Activated CD4-positive, alpha-beta T cell treated with anti-CD3 and anti-CD28 coated beads, Interleukin-10, Interleukin-2, amounts not matched to agents 100 ng/mL and 50 ng/mL, durations not matched to agents 16 hours and 8 hours (primary cell): ENCODE data around the gene NOVA1.

Source experiments
- DNase-seq: peaks from one replicate; pipeline ENCODE4 v3.0.0-alpha.2; 2020

Gene NOVA1

GRCh38 chr14:26429205-26429604, 168.6 kb downstream of the NOVA1 start:
- DNase-seq = no peak

- DNase-seq = no peak
Measured at GRCh38 chr14:26427097-26427496, 170.7 kb downstream of the NOVA1 start.

GRCh38 chr14:26424537-26424936, 173.3 kb downstream of the NOVA1 start:
- DNase-seq = no peak

- DNase-seq = no peak
Measured at GRCh38 chr14:26415618-26416123, 182.2 kb downstream of the NOVA1 start.

GRCh38 chr14:26414926-26415325, 182.9 kb downstream of the NOVA1 start:
- DNase-seq = no peak

GRCh38 chr14:26414103-26414502, 183.7 kb downstream of the NOVA1 start:
- DNase-seq = no peak

- DNase-seq = no peak
Measured at GRCh38 chr14:26412421-26412820, 185.4 kb downstream of the NOVA1 start.

- no peak for DNase-seq
Measured at GRCh38 chr14:26410189-26410685, 187.6 kb downstream of the NOVA1 start.

- no peak for DNase-seq
Measured at GRCh38 chr14:26404927-26405326, 192.9 kb downstream of the NOVA1 start.

- DNase-seq = no peak
Measured at GRCh38 chr14:26403760-26404159, 194.1 kb downstream of the NOVA1 start.

GRCh38 chr14:26402126-26402525, 195.7 kb downstream of the NOVA1 start:
- DNase-seq = no peak

GRCh38 chr14:26401179-26401968, 196.5 kb downstream of the NOVA1 start:
- no peak for DNase-seq

- no peak for DNase-seq
Measured at GRCh38 chr14:26400373-26400772, 197.5 kb downstream of the NOVA1 start.

GRCh38 chr14:26398616-26399015, 199.2 kb downstream of the NOVA1 start:
- no peak for DNase-seq
